Measurements from ENCODE around the gene DOCK1.

- TF ChIP-seq CTCF (conservative IDR thresholded peaks at IDR 0.05; ENCODE audit: low read length), result no peak
- no peak for TF ChIP-seq EZH2phosphoT487 (IDR thresholded peaks at IDR 0.05; ENCODE audit: borderline replicate concordance)
Observed at GRCh38 chr10:126931544-126931943, 26.3 kb downstream of the DOCK1 start.
